Spinal cord (tissue), 10 donors: ENCODE results near the gene DCC. TPM values are rescaled to one million over a fixed set of nuclear protein-coding genes. Genes with fewer than 3 reads are reported as not detected.

Experiments
- DNase-seq, 6 donors: peaks; one replicate each; pipeline versions ENCODE4 v3.0.0 to v3.0.0-alpha.2; 2013 to 2015; ENCODE audit warnings: low spot score in 6 of 6, low read depth in 4 of 6
- H3K27ac ChIP-seq: one replicate; pipeline ENCODE4 v1.5.1; 2013; ENCODE audit warnings: low read depth, low read length, control low read depth
- H3K27me3 ChIP-seq: one replicate; pipeline ENCODE4 v1.6.1; 2013; ENCODE audit warnings: low read length; ENCODE audit not compliant: control insufficient read depth, insufficient read depth
- H3K36me3 ChIP-seq: one replicate; pipeline ENCODE4 v1.6.1; 2013; ENCODE audit warnings: low read length; ENCODE audit not compliant: control insufficient read depth, insufficient read depth
- H3K4me1 ChIP-seq: one replicate; pipeline ENCODE4 v1.6.1; 2013; ENCODE audit warnings: low read length; ENCODE audit not compliant: control insufficient read depth, insufficient read depth
- H3K4me3 ChIP-seq: one replicate; pipeline ENCODE4 v1.5.1; 2013; ENCODE audit warnings: low read depth, low read length, control low read depth
- H3K9me3 ChIP-seq: one replicate; pipeline ENCODE4 v1.6.1; 2013; ENCODE audit warnings: low read length; ENCODE audit not compliant: control insufficient read depth, insufficient read depth
- WGBS: methylation state at CpG from one replicate; pipeline ENCODE4 v1.1.5; 2013; ENCODE audit warnings: missing lambda C conversion rate; ENCODE audit not compliant: insufficient coverage; 5-methylcytosine and 5-hydroxymethylcytosine counted together
- polyA plus RNA-seq, 2 donors: library from polyadenylated mRNA; unstranded; fragments of 120-200 nt; gene quantifications; one replicate each; pipeline ENCODE4 v1.2.1, GENCODE V29; 2013; ENCODE audit not compliant: insufficient read length in 2 of 2
- total RNA-seq, 2 donors: library from RNA; depleted of rRNA in 1 of 2; stranded (reverse); fragments of 120-200 nt in 1 of 2; fragments of >200 nt in 1 of 2; gene quantifications; one replicate each; pipeline versions ENCODE4 v1.2.3 to v1.2.4, GENCODE V29; 2013 to 2014
- donor health status: healthy.

Gene DCC
- total and polyA plus RNA-seq, 4 donors, result 13.8 to 27.3 (median 17.2) TPM

GRCh38 chr18:53225567-53226325, 885.7 kb downstream of the DCC start:
- 84% methylated on average over 3 of the region's 3 CpGs for WGBS
- no peaks in the 10 kb centered on the region for H3K4me1 ChIP-seq
- no peaks in the 10 kb centered on the region for H3K36me3 ChIP-seq
- DNase-seq, result no peak
- H3K4me3 ChIP-seq, result no peak overlapping the region
- no peaks in the 10 kb centered on the region for H3K27me3 ChIP-seq
- no peak overlapping the region for H3K27ac ChIP-seq
- H3K9me3 ChIP-seq, result no peaks in the 10 kb centered on the region

- Histone ChIP-seq H3K4me1 (no peaks in the 10 kb centered on the region), H3K27me3 (no peaks in the 10 kb centered on the region), H3K27ac (no peak overlapping the region), H3K4me3 (no peak overlapping the region), H3K9me3 (no peaks in the 10 kb centered on the region), H3K36me3 (no peaks in the 10 kb centered on the region)
- WGBS, result no CpG with 5 or more reads among the region's 1 CpG
- DNase-seq, result no peak
These were observed 894.6 kb downstream of the DCC start for GRCh38 chr18:53234610-53235009.

- H3K4me1 ChIP-seq, result no peaks in the 10 kb centered on the region
- no peak for DNase-seq
- WGBS, result 90% methylated on average over 2 of the region's 3 CpGs
- H3K36me3 ChIP-seq, result no peaks in the 10 kb centered on the region
- H3K9me3 ChIP-seq, result no peaks in the 10 kb centered on the region
- H3K4me3 ChIP-seq, result no peak overlapping the region
- H3K27ac ChIP-seq, result no peak overlapping the region
- no peaks in the 10 kb centered on the region for H3K27me3 ChIP-seq
These were observed 901.2 kb downstream of the DCC start for GRCh38 chr18:53241161-53241560.

GRCh38 chr18:53253789-53254188, 913.8 kb downstream of the DCC start:
- no peak overlapping the region for H3K4me3 ChIP-seq
- WGBS, result no CpG with 5 or more reads among the region's 1 CpG
- peak in 1 of 6 donors; percentile 40 for DNase-seq
- no peaks in the 10 kb centered on the region for H3K27me3 ChIP-seq
- no peaks in the 10 kb centered on the region for H3K9me3 ChIP-seq
- no peaks in the 10 kb centered on the region for H3K4me1 ChIP-seq
- H3K36me3 ChIP-seq, result no peaks in the 10 kb centered on the region
- no peak overlapping the region for H3K27ac ChIP-seq

- Histone ChIP-seq H3K36me3 (no peaks in the 10 kb centered on the region), H3K9me3 (no peaks in the 10 kb centered on the region), H3K27ac (no peak overlapping the region), H3K4me1 (no peaks in the 10 kb centered on the region), H3K27me3 (no peaks in the 10 kb centered on the region), H3K4me3 (no peak overlapping the region)
- WGBS, result 88% methylated on average over 1 of the region's 1 CpG
- DNase-seq, result no peak
These were observed 914.3 kb downstream of the DCC start for GRCh38 chr18:53254265-53254664.

- no peak for DNase-seq
- Histone ChIP-seq H3K4me3 (no peak overlapping the region), H3K4me1 (no peaks in the 10 kb centered on the region), H3K9me3 (no peaks in the 10 kb centered on the region), H3K27ac (no peak overlapping the region), H3K36me3 (no peaks in the 10 kb centered on the region), H3K27me3 (no peaks in the 10 kb centered on the region)
- WGBS, result 95% methylated on average over 5 of the region's 5 CpGs
These were observed 921.2 kb downstream of the DCC start for GRCh38 chr18:53261241-53261640.

- Histone ChIP-seq H3K9me3 (no peaks in the 10 kb centered on the region), H3K27me3 (no peaks in the 10 kb centered on the region), H3K27ac (no peak overlapping the region), H3K4me1 (no peaks in the 10 kb centered on the region), H3K4me3 (no peak overlapping the region), H3K36me3 (no peaks in the 10 kb centered on the region)
- DNase-seq, result no peak
- no CpG with 5 or more reads among the region's 1 CpG for WGBS
These were observed 926.9 kb downstream of the DCC start for GRCh38 chr18:53266850-53267249.

- DNase-seq, result peak in 1 of 6 donors; percentile 7
- no peak overlapping the region for H3K27ac ChIP-seq
- H3K4me3 ChIP-seq, result no peak overlapping the region
- no peaks in the 10 kb centered on the region for H3K4me1 ChIP-seq
- no peaks in the 10 kb centered on the region for H3K27me3 ChIP-seq
- H3K36me3 ChIP-seq, result no peaks in the 10 kb centered on the region
- H3K9me3 ChIP-seq, result no peaks in the 10 kb centered on the region
- WGBS, result 86% methylated on average over 2 of the region's 3 CpGs
These were observed 928.5 kb downstream of the DCC start for GRCh38 chr18:53268455-53268854.

GRCh38 chr18:53281406-53281805, 941.4 kb downstream of the DCC start:
- H3K27ac ChIP-seq, result no peak overlapping the region
- no peak overlapping the region for H3K4me3 ChIP-seq
- DNase-seq, result no peak
- H3K9me3 ChIP-seq, result no peaks in the 10 kb centered on the region
- H3K4me1 ChIP-seq, result no peaks in the 10 kb centered on the region
- no peaks in the 10 kb centered on the region for H3K36me3 ChIP-seq
- WGBS, result no CpG with 5 or more reads among the region's 2 CpGs
- no peaks in the 10 kb centered on the region for H3K27me3 ChIP-seq

GRCh38 chr18:53283708-53284107, 943.7 kb downstream of the DCC start:
- Histone ChIP-seq H3K4me3 (no peak overlapping the region), H3K27ac (no peak overlapping the region), H3K9me3 (no peaks in the 10 kb centered on the region), H3K27me3 (no peaks in the 10 kb centered on the region), H3K36me3 (no peaks in the 10 kb centered on the region), H3K4me1 (no peaks in the 10 kb centered on the region)
- WGBS, result no CpG with 5 or more reads among the region's 2 CpGs
- DNase-seq, result no peak
